ENCODE measurements around the gene BRD9. TPM values are rescaled to one million over a fixed set of nuclear protein-coding genes. Genes with fewer than 3 reads are reported as not detected.
A peak's percentile ranks its signal among the peaks of the same experiment; 100 is the strongest.

The BRD9 gene
- total RNA-seq, 1 donor from 2014 or later, result 53.0 TPM

GRCh38 chr5:852431-853401 lies 39.9 kb downstream of the BRD9 start:
- Mint-ChIP-seq H3K9me3 (ENCODE audit: unreplicated experiment) (no peaks in the 10 kb centered on the region), H3K27ac (ENCODE audit: unreplicated experiment) (peak overlapping the region; percentile 11), H3K4me1 (ENCODE audit: unreplicated experiment) (no peaks in the 10 kb centered on the region), H3K4me3 (ENCODE audit: unreplicated experiment) (no peak overlapping the region), H3K27me3 (ENCODE audit: unreplicated experiment) (peaks cover 22% of the 10 kb centered on the region), H3K36me3 (ENCODE audit: low read depth, unreplicated experiment) (peaks cover 5% of the 10 kb centered on the region)
- no peak for DNase-seq (ENCODE audit: low spot score)
- TF ChIP-seq CTCF (IDR thresholded peaks at IDR 0.05; ENCODE audit: unreplicated experiment), result no peak

GRCh38 chr5:852018-852417 lies 40.6 kb downstream of the BRD9 start:
- Mint-ChIP-seq H3K9me3 (ENCODE audit: unreplicated experiment) (no peaks in the 10 kb centered on the region), H3K27me3 (ENCODE audit: unreplicated experiment) (peaks cover 22% of the 10 kb centered on the region), H3K4me1 (ENCODE audit: unreplicated experiment) (no peaks in the 10 kb centered on the region), H3K36me3 (ENCODE audit: low read depth, unreplicated experiment) (peaks cover 5% of the 10 kb centered on the region), H3K27ac (ENCODE audit: unreplicated experiment) (peak overlapping the region; percentile 11), H3K4me3 (ENCODE audit: unreplicated experiment) (no peak overlapping the region)
- TF ChIP-seq CTCF (IDR thresholded peaks at IDR 0.05; ENCODE audit: unreplicated experiment), result no peak
- no peak for DNase-seq (ENCODE audit: low spot score)

GRCh38 chr5:851553-851952 lies 41.0 kb downstream of the BRD9 start:
- no peak overlapping the region for H3K27ac Mint-ChIP-seq (ENCODE audit: unreplicated experiment)
- H3K36me3 Mint-ChIP-seq (ENCODE audit: low read depth, unreplicated experiment), result peaks cover 9% of the 10 kb centered on the region
- peaks cover 2% of the 10 kb centered on the region for H3K4me1 Mint-ChIP-seq (ENCODE audit: unreplicated experiment)

GRCh38 chr5:851076-851475 lies 41.5 kb downstream of the BRD9 start:
- Mint-ChIP-seq H3K27me3 (ENCODE audit: unreplicated experiment) (peaks cover 28% of the 10 kb centered on the region), H3K27ac (ENCODE audit: unreplicated experiment) (no peak overlapping the region), H3K4me1 (ENCODE audit: unreplicated experiment) (peaks cover 2% of the 10 kb centered on the region), H3K4me3 (ENCODE audit: unreplicated experiment) (no peak overlapping the region), H3K9me3 (ENCODE audit: unreplicated experiment) (no peaks in the 10 kb centered on the region), H3K36me3 (ENCODE audit: low read depth, unreplicated experiment) (peaks cover 12% of the 10 kb centered on the region)
- DNase-seq (ENCODE audit: low spot score), result no peak
- no peak for TF ChIP-seq CTCF (IDR thresholded peaks at IDR 0.05; ENCODE audit: unreplicated experiment)

More at GRCh38 chr5:851553-851952, 41.0 kb downstream of the BRD9 start:
- H3K9me3 Mint-ChIP-seq (ENCODE audit: unreplicated experiment), result no peaks in the 10 kb centered on the region
- no peak for TF ChIP-seq CTCF (IDR thresholded peaks at IDR 0.05; ENCODE audit: unreplicated experiment)
- DNase-seq (ENCODE audit: low spot score), result no peak
- peak overlapping the region; percentile 51 for H3K4me3 Mint-ChIP-seq (ENCODE audit: unreplicated experiment)
- peaks cover 25% of the 10 kb centered on the region for H3K27me3 Mint-ChIP-seq (ENCODE audit: unreplicated experiment)

GRCh38 chr5:850511-851006 lies 42.0 kb downstream of the BRD9 start, which contains the start of gene ZDHHC11:
TSS of gene ZDHHC11 (minus strand) at chr5:850986. CDS start at chr5:850602, 384 bp downstream.
- Mint-ChIP-seq H3K4me1 (ENCODE audit: unreplicated experiment) (peaks cover 2% of the 10 kb centered on the region), H3K27ac (ENCODE audit: unreplicated experiment) (no peak within 1 kb of the TSS), H3K27me3 (ENCODE audit: unreplicated experiment) (peaks cover 28% of the 10 kb centered on the region), H3K4me3 (ENCODE audit: unreplicated experiment) (peak within 1 kb of the TSS; percentile 51), H3K36me3 (ENCODE audit: low read depth, unreplicated experiment) (peaks cover 12% of the 10 kb centered on the region), H3K9me3 (ENCODE audit: unreplicated experiment) (no peaks in the 10 kb centered on the region)
- TF ChIP-seq CTCF (IDR thresholded peaks at IDR 0.05; ENCODE audit: unreplicated experiment), result no peak
- DNase-seq (ENCODE audit: low spot score), result no peak
